GOT3 (cell line): ENCODE data around the gene B3GLCT.
"Not testable (repeated sequence)": the region's sequence is repeated elsewhere in the genome, so short reads cannot be mapped to it uniquely, and the experiment has no call there.

Experiments used
- DNase-seq: peaks from one replicate; lab custom pipeline; 2025; ENCODE audit warnings: mixed read lengths; lab: John Stamatoyannopoulos, UW

Gene B3GLCT

DNA sequence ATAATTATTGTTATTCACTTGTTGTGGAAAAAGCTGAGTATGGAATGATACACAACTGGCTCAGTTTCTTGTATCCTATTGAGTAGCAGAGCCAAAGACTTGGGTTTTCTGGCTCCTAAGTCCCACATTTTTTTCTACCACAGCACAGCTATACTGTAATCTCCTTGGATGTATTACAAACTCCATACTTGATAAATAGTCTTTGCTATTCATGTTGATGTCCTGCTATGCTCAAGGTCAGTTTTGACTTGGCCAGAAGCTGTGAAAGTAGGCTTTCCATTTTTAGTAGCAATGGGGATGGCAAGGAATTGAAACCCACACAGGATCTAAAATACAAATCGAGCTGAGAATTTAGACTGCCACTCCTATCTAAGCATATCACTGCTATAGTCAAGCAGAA, 79.1 kb downstream of the B3GLCT start:
- no peak for DNase-seq

GRCh38 chr13:31282741-31283455, 83.1 kb downstream of the B3GLCT start:
- no peak for DNase-seq

GRCh38 chr13:31286930-31287329, 87.2 kb downstream of the B3GLCT start:
- DNase-seq = no peak

- DNase-seq = no peak
These were observed 101.3 kb downstream of the B3GLCT start for GRCh38 chr13:31301119-31301518.

- DNase-seq = no peak
These were observed 110.6 kb downstream of the B3GLCT start for GRCh38 chr13:31310356-31310755.

DNA sequence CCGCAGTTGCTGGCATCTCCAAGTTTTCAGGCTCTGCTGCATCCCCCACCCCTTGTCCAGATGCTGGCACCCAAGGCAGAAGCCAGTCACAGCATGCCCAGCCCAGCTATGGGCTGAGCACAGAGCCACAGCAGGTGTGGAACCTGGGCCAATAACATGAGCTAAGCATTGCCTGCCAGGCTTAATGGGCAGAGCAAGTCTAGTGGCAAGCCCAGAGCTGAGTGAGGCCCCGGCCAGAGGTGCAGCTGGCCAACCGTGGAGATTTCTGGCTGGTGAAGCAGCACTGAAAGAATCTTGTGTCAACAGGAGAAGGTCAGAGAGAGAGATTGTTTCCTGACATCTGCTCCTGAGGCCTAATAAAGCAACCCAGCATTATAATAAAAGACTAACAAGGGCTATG, 111.0 kb downstream of the B3GLCT start:
- DNase-seq = no peak

DNA sequence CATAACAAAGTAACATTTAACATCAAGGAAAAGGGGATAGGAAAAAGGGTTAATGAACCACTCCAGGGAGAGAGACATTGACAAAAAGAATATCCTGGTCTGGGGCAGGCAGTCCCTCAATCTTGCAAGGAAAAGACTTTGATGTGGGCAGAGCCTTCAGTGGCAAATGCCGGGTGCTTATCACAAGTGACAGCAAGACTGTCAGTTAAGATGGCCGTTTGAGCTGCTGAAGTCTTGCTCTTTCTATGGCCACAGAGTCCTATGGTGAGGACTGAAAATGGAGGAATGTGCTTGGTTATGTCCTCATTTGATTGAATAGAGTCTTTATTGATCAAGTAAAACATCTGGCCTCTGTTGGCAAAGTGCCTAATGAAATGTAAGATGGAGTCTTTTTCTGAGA, 112.1 kb downstream of the B3GLCT start:
- DNase-seq = no peak

DNA sequence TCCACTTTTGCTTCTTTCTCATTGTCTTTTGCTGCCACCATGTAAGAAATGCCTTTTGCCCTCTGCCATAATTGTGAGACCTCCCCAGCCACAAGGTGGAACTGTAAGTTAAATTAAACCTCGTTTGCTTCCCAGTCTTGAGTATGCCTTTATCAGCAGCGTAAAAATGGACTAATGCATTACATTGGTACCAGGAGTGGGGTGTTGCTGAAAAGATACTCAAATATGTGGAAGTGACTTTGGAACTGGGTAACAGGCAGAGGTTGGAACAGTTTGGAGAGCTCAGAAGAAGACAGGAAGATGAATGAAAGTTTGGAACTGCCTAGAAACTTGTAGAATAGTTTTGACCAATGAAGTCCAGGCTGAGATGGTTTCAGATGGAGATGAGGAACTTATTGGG, 115.2 kb downstream of the B3GLCT start:
- DNase-seq = no peak

DNA sequence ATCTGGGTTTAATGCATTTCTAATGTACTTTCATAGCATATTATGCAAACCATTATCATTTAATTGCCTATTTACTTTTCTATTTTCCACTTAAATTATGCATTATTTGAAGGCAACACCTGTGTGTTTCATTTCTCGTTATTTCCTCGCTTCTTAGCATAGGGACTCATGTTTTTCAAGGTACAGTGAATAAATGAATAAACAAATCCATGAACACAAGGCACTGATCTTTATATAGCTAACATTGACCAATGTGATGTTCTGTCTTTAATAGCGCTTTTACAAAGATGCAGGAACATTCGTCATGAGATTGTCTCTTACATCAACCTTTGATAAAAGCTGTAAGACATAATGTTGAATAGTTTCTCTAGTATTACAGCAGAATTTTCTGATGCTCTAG, 121.2 kb downstream of the B3GLCT start:
- DNase-seq = no peak

- DNase-seq = no peak
These were observed 121.7 kb downstream of the B3GLCT start for GRCh38 chr13:31321457-31321856.

DNA sequence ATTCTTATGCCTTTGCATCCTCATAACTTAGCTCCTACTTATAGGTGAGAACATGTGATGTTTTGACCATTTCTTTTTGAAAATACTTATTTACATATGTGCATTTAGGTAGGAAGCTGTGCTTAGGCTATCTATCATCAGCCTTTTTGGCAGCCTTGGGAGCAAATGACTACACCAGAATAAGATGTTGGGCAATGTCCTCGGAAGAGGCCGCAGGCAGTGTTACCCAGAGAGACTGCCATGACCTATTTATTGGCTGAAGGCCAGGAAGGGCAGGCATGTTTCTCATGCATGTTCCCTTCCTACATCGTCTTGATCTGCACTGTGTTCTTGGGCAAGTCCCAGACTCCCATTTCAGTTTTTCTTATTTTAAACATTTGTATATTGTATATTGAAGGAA, 122.3 kb downstream of the B3GLCT start:
- no peak for DNase-seq

- no peak for DNase-seq
These were observed 123.1 kb downstream of the B3GLCT start for GRCh38 chr13:31322702-31323405.

- DNase-seq = no peak
These were observed 127.5 kb downstream of the B3GLCT start for GRCh38 chr13:31327182-31327860.

DNA sequence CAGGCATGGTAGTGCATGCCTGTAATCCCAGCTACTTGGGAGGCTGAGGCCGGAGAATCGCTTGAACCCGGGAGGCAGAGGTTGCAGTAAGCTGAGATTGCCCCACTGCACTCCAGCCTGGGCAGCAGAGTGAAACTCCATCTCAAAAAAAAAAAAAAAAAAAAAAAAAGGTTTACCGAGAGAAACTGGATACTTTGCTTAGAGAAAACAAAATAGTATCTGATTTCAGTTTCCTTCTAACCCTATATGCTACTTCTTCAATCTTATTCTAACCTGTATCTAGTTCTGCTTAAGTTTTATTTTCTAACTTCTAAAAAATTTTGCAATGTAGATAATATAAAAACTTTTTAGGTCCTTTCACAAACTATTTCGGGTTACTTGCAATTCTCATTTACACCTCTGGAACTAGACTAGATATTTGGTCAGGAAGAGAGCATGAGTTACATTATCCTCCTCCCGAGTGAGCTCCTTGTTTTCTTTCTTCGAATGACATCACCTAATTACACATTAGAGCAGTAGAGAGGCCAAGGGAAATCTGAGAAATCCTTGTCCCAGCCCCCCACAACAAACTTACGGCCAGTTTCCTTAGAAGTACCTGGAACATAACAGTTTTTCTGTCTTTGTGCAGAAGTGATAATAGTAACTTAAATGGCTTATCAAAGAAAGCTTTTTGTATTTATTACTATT, 128.9 kb downstream of the B3GLCT start:
- no peak for DNase-seq

- no peak for DNase-seq
These were observed 130.5 kb downstream of the B3GLCT start for GRCh38 chr13:31330236-31330635.

DNA sequence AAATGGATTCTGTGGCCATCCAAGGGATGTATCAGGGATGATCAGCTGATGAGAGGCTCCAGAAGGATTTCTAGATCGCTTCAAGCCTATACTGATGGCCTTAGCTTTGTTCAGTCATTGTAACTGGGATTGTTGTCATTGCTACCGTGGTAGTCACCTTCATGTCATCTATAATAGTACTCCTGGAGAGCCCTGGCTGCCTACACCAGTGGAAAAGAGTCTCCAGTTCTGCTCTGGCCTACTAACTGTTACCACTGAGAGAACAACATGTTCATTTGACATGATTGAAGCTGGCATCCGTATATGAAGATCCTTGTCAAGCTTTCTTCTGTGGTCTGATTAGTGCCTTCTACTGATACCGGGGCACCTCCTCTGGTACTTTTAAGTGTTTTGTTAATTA, 131.3 kb downstream of the B3GLCT start:
- no peak for DNase-seq

GRCh38 chr13:31334547-31334946, 134.8 kb downstream of the B3GLCT start:
- no peak for DNase-seq

DNA sequence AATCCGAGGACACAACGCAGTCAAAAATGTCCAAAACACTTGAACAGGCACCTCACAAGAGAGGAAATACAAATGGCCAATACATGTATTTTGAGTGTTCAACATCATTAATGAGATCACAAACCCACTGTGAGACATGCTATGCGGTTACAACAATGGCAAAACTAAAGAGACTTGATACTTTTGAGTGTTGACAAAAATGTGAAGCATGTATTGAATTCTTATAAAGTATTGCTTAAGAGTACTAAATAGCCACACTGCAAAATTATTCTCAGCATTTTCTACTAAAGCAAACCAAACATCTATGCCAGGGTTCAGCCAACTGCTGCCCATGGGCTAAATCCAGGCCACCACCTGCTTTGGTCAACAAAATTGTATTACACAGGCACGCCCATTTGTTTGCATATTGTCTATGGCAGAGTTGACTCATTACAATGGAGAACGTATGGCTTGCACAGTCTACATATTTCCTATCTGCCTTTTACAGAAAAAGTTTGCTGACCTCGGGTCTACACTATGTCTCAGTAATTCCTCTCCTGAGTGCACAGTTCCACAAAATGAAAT, 135.3 kb downstream of the B3GLCT start:
- no peak for DNase-seq

GRCh38 chr13:31339616-31340015, 139.8 kb downstream of the B3GLCT start:
- not testable (repeated sequence) for DNase-seq

DNA sequence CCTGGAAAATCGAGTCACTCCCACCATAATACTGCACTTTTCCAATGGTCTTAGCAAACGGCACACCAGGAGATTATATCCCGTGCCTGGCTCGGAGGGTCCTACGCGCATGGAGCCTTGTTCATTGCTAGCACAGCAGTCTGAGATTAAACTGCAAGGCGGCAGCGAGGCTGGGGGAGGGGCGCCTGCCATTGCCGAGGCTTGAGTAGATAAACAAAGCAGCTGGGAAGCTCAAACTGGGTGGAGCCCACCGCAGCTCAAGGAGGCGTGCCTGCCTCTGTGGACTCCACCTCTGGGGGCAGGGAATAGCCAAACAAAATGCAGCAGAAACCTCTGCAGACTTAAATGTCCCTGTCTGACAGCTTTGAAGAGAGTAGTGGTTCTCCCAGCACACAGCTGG, 141.1 kb downstream of the B3GLCT start:
- not testable (repeated sequence) for DNase-seq

DNA sequence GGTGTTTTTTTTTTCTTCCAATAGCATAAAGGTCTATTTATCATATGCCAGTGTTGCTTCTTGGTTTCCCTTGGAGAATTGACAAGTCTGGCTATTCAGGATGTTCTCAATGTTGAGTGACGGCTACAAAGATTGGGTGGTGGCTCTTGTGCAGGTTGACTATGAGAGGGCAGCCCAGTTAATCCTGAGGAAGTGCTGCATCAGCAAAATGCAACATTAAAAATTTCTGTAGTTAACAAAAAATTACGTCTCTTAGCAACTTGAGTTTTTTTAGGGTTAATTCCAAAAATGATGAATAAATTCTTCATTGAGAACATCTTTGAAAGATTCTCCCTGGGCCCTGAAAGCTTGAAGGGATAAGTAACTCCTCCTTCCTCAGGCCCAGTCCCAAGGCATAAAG, 147.1 kb downstream of the B3GLCT start:
- DNase-seq = no peak

- no peak for DNase-seq
These were observed 149.4 kb downstream of the B3GLCT start for GRCh38 chr13:31349156-31349555.
